DMS79 (cell line): ENCODE measurements around the gene MROH9.
A peak's percentile ranks its signal among the peaks of the same experiment; 100 is the strongest.

Experiments
- DNase-seq: peaks from one replicate; lab custom pipeline; 2025; lab: John Stamatoyannopoulos, UW

Gene MROH9

DNA sequence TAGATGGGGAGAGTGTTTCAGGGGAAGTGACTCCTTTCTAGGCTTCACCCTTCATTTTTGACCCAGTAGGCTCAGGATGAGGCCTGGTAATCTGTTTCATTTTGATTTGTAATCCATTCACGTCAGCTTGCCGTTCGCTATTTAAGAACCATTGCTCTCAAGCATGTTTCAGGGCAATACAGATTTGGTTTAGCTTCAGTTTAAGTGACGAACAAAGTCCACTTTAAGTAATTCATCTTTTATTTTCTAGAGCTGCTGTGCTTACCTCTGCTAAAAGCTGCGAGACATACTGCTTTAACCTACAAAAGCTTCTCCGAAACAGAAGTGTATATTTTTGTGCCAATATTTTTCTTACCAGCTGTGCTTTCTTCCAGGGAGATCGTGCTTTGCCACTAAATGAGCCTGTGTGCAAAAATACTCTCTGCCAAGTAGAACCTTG is 146.4 kb downstream of the MROH9 start:
- peak; percentile 16 for DNase-seq

DNA sequence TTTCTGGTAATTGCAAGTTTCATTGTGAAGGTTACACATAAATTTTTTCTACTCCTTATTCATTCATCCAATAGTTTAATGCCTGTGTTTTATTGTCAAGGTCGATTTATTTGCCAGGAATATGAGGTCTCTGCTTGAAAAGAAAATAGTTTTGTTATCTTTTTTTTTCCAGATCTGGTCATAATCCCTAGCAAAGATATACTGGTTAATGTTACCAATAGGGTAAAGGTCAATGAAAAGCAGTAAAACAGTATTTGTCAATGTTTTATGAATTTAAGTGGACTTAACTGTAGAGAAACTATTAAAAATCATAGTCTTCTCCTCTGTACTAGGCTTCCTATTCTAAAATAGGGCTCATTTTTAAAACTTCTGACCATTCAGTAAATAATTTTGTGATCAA is 147.3 kb downstream of the MROH9 start:
- DNase-seq, result no peak

DNA sequence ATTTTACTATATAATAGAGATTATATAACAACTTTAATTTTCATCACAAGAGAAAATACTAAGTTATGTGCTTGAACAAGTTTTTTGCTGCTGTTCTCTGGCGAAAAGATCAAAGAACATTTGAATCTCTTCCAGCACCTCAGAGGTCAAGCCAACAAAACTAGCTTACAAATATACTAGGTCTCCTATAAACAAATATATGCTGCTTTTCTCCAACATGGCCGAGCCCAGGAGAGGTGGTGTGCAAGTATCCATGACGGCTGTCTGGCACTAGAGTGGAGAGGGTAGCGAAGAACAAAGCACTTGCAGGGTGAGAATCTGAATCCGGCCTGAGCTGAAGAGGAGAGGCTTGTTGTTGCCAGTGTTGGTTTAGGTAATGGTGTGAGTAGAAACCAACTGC is 147.9 kb downstream of the MROH9 start:
- DNase-seq, result peak; percentile 95

DNA sequence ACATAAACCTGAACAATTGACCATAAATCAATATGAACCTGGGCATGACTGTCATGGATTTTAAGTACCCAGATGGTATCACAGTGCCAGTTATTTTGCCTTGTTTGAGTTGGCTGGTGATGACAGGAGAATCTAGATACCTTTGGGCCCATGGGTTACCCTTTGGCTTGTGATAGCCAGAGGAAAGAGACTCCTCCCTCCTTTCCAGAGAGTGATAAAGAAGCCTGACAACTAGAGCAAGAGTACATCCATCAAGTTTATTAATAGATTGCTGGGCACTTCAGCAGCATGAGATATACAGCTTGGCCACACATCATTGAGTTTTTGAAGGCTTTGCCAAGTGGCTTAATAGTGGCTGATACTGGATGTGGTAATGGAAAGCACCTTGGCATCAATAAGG is 148.8 kb downstream of the MROH9 start:
- peak; percentile 97 for DNase-seq

DNA sequence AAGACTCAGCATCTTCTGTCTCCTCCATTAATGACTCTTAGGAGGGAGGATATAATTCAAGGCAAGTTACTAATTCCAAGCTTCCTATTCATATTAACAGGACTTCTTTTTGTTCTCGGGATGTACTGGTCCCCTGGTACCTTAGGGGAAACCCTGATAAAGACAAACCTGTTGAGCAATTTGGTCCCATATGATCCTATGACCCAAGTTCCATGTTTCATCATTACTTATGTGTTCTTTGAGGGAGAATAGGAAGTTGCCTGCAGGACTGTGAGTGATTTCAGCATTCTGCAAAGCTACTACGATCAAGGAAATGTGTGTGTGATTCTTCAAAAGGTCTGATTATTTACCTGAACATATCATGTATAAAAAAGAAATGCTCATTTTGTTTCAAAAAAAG is 149.5 kb downstream of the MROH9 start:
- DNase-seq, result no peak

DNA sequence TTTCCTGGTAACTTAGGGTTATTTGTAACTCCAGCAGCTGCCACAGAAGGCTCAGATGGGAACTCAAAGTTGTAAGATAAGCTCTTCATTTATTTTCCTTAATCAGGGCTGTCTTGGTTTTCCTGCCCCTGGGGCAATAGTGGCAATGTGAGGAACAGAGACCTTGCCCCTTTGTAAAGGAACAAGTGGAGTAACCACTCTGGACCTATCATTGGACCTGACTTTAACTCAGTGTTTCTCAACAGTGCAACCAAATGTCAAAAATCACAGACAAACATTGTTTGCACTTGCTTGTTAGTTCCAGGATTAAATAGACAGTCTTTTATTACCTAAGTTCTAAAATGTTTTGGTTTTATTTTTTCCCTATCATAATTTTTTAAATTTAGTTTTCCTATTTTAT is 152.6 kb downstream of the MROH9 start:
- DNase-seq, result no peak

DNA sequence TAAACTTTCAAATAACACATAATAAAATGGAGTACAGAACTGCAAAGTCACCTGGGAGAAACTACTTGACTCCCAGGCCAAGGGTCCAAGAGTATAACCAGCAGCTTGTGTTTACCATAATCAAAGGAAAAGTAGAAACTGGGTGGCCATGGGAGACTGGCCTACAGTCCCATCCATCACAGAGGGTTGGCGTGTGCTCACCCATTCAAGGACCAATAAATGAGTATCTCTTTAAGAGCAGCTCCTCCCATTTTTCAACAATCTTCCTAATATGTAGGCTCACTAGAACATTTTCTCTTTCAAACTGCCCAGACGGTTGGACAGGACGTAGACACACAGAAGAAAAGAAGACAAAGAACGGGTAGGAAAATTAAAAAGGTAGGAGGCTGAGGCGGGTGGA is 155.3 kb downstream of the MROH9 start, which contains the start of gene FMO3:
Gene FMO3 (plus strand): TSS at position 302 of the 400 bp plus-strand sequence. CDS start 1,754 bp downstream, outside the sequence.
- no peak for DNase-seq

DNA sequence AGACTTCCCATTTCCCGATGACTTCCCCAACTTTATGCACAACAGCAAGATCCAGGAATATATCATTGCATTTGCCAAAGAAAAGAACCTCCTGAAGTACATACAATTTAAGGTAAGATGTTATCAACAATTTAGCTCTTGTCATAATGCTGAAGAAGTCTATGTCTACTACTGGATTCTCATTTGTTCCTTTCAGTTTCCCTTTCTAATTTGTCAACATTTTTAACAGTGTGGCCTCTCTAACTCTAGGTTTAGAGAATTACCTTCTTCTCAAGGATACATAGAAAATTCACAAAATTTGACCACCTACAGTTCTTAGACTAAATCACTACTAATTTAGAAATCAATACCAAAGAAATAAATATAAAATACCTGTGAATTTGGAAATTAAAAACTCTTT is 168.5 kb downstream of the MROH9 start:
- no peak for DNase-seq

DNA sequence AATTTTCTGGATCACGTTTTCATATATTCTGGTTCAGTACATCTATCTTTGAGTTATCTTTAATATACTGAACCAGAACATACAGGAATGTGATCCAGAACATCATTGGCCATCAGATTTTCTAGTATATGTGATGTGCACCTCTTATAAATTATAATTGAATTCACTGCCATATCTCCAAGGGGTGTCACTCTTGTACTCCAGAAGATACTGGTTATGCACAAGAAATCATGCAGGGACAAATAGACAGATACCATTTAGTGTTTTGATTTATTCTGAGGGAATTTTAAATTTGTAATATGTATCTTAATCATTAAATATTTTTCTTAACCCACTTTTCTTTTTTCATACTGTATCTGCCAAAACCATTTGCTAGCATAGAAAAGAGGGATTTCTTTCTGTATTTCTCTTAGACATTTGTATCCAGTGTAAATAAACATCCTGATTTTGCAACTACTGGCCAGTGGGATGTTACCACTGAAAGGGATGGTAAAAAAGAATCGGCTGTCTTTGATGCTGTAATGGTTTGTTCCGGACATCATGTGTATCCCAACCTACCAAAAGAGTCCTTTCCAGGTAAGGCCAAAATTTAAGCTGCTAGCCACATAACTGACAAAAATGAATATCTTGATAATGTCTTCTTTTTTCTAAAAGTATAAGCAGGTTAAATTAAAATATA is 172.1 kb downstream of the MROH9 start:
- DNase-seq, result no peak

DNA sequence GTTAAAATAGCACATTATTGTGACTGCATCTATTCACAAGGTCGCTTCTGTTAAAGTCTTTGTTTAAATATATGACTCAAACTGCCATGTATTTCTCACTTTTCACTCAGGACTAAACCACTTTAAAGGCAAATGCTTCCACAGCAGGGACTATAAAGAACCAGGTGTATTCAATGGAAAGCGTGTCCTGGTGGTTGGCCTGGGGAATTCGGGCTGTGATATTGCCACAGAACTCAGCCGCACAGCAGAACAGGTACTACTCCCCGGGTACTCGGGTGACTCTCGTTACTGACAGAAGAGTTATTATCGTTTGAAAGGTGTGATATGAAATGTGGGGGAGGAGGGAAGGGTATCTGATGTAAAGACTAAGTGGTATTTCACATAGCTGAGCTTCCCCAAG is 172.6 kb downstream of the MROH9 start:
- DNase-seq, result no peak

DNA sequence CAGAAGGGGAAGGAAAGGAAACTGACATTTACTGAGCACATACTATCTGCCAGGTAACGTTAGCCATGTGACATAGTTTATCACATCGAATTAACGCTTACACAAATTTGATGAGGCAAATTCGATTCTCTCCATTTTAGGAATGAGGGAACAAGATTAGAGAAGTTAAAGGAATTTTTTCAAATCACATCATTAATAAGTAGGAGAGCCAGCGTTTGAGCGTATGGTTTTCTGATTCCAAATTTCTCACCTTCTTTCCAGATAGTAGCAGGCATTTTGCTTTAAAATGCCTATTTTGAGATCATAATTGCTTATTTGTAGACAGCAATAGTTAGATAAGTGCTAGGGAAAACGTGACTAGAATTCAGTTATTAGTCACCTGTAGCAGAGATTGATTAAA is 174.6 kb downstream of the MROH9 start:
- DNase-seq, result no peak

DNA sequence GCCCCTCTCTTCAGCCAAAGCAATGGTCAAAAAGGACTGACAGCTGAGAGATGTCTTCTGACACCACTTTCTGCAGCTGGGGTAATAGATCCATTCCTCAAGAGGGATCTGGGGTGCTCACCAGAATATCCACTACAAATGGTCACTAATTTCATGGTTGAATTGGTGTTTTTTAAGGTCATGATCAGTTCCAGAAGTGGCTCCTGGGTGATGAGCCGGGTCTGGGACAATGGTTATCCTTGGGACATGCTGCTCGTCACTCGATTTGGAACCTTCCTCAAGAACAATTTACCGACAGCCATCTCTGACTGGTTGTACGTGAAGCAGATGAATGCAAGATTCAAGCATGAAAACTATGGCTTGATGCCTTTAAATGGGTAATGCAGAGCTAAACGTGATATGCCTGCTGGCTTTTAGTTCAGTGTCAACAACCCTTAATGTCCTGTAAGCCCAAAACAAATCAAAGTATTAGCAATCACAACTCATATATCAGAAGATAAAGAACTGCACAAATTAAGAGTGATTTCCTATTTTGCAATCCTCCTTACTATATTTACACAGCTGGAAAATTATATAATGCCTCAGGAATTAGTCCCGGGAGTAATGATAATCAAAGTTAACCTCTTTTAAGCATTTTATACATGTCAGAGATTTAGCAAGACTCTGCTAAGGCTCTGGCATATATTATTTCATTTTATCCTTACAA is 175.4 kb downstream of the MROH9 start:
- DNase-seq, result no peak

DNA sequence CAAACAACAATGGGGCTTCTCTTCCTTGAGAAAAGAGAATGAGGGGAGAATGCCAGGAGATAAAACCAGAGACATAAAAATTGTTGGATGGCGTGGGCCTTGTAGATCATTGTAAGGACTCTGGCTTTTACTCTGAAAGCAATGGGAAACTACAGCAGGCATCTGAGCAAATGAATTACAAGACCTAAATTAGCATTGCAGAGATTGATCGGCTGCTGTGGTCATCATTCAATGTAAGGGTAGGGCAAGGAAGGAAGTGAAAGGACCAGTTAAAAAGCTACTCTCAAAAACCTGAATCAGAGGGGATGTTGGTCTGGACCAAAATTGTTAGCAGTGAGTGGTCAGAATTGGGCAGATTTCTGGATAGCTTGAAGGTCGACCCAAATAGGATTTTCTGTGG is 176.8 kb downstream of the MROH9 start:
- DNase-seq, result no peak

DNA sequence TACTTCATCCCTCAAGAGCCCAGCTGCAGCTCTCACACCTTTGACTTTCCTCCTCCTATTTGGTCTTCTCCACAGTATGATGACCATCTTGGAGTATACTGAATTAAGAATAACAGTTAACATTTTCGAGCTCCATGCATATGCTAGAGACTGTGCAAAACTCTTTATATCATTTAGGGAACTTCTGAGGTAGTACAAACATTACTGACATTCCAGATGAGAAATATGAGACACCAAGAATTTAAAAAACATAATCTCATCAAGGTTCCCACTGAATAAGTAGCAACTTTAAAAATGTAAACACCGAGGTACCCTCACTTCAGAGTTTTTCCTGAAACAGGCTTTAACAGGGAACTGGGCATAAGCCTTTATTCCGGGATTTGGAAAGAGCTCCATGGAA is 178.0 kb downstream of the MROH9 start:
- DNase-seq, result no peak
